ENCODE data around the gene KLHL40. TPM values are rescaled to one million over a fixed set of nuclear protein-coding genes. Genes with fewer than 3 reads are reported as not detected.

Gene KLHL40
- total RNA-seq, 2 donors from 2014 or later = not detected

GRCh38 chr3:42653303-42653559 lies 32.1 kb upstream of the KLHL40 start:
- Mint-ChIP-seq H3K36me3 (ENCODE audit: insufficient read depth in 2 of 2) (no peaks in the 10 kb centered on the region), H3K4me3 (peak overlapping the region; percentile 29 to 89), H3K27me3 (ENCODE audit: low read depth) (peaks cover 14% of the 10 kb centered on the region), H3K4me1 (ENCODE audit: low read depth) (peaks cover 20% of the 10 kb centered on the region), H3K9me3 (no peaks in the 10 kb centered on the region), H3K27ac (no peak overlapping the region)
- ATAC-seq (replicated peaks in 1 of 2) (no peak), DNase-seq (no peak)

- H3K4me1 Mint-ChIP-seq (ENCODE audit: low read depth) = peaks cover 20% of the 10 kb centered on the region
- peaks cover 14% of the 10 kb centered on the region for H3K27me3 Mint-ChIP-seq (ENCODE audit: low read depth)
- H3K4me3 Mint-ChIP-seq = peak within 1 kb of the TSS; percentile 81 to 89
- no peak within 1 kb of the TSS for H3K27ac Mint-ChIP-seq
- H3K36me3 Mint-ChIP-seq (ENCODE audit: insufficient read depth in 2 of 2) = no peaks in the 10 kb centered on the region
- no peaks in the 10 kb centered on the region for H3K9me3 Mint-ChIP-seq
- DNase-seq (no peak), ATAC-seq (replicated peaks in 1 of 2) (peak in 1 of 2 donors; percentile 7)
Observed at GRCh38 chr3:42653560-42654330, 31.6 kb upstream of the KLHL40 start, which contains the start of gene ZBTB47. Gene ZBTB47 (plus strand): TSS chr3:42653697. CDS start chr3:42658356, 4,659 bp downstream.

GRCh38 chr3:42654331-42655201 lies 30.8 kb upstream of the KLHL40 start:
- Mint-ChIP-seq H3K4me3 (peak overlapping the region; percentile 8 to 45), H3K36me3 (ENCODE audit: insufficient read depth in 2 of 2) (no peaks in the 10 kb centered on the region), H3K9me3 (no peaks in the 10 kb centered on the region), H3K4me1 (ENCODE audit: low read depth) (peaks cover 20% of the 10 kb centered on the region), H3K27ac (no peak overlapping the region), H3K27me3 (ENCODE audit: low read depth) (peaks cover 14% of the 10 kb centered on the region)
- DNase-seq = peak in 1 of 2 donors; percentile 25
- ATAC-seq (replicated peaks in 1 of 2) = peak; percentile 59 to 67

GRCh38 chr3:42655331-42655888 lies 29.9 kb upstream of the KLHL40 start:
- Mint-ChIP-seq H3K36me3 (ENCODE audit: insufficient read depth in 2 of 2) (no peaks in the 10 kb centered on the region), H3K27me3 (ENCODE audit: low read depth) (peaks cover 14% of the 10 kb centered on the region), H3K9me3 (no peaks in the 10 kb centered on the region), H3K27ac (no peak overlapping the region), H3K4me1 (ENCODE audit: low read depth) (peaks cover 20% of the 10 kb centered on the region), H3K4me3 (peak overlapping the region in 1 of 2 donors; percentile 45)
- DNase-seq (no peak), ATAC-seq (replicated peaks in 1 of 2) (no peak)

- Mint-ChIP-seq H3K27me3 (ENCODE audit: low read depth) (peaks cover 14% of the 10 kb centered on the region), H3K36me3 (ENCODE audit: insufficient read depth in 2 of 2) (no peaks in the 10 kb centered on the region)
Observed at GRCh38 chr3:42655980-42656679, 29.2 kb upstream of the KLHL40 start.

GRCh38 chr3:42656680-42657610 lies 28.4 kb upstream of the KLHL40 start:
- H3K27ac Mint-ChIP-seq = no peak overlapping the region
- no peak for DNase-seq
- peaks cover 10% of the 10 kb centered on the region for H3K27me3 Mint-ChIP-seq (ENCODE audit: low read depth)
- ATAC-seq (replicated peaks in 1 of 2) = no peak
- peaks cover 17% of the 10 kb centered on the region for H3K4me1 Mint-ChIP-seq (ENCODE audit: low read depth)
- H3K9me3 Mint-ChIP-seq = no peaks in the 10 kb centered on the region
- no peaks in the 10 kb centered on the region for H3K36me3 Mint-ChIP-seq (ENCODE audit: insufficient read depth in 2 of 2)
- H3K4me3 Mint-ChIP-seq = no peak overlapping the region

More at GRCh38 chr3:42655980-42656679, 29.2 kb upstream of the KLHL40 start:
- Mint-ChIP-seq H3K27ac (no peak overlapping the region), H3K4me1 (ENCODE audit: low read depth) (peaks cover 20% of the 10 kb centered on the region), H3K9me3 (no peaks in the 10 kb centered on the region), H3K4me3 (no peak overlapping the region)
- DNase-seq (no peak), ATAC-seq (replicated peaks in 1 of 2) (no peak)

- ATAC-seq (replicated peaks in 1 of 2) = no peak
- H3K4me3 Mint-ChIP-seq = no peak overlapping the region
- H3K4me1 Mint-ChIP-seq (ENCODE audit: low read depth) = peaks cover 11% of the 10 kb centered on the region
- no peak overlapping the region for H3K27ac Mint-ChIP-seq
- H3K9me3 Mint-ChIP-seq = no peaks in the 10 kb centered on the region
- no peak for DNase-seq
- no peaks in the 10 kb centered on the region for H3K36me3 Mint-ChIP-seq (ENCODE audit: insufficient read depth in 2 of 2)
- peaks cover 3% of the 10 kb centered on the region for H3K27me3 Mint-ChIP-seq (ENCODE audit: low read depth)
Observed at GRCh38 chr3:42657675-42658074, 27.7 kb upstream of the KLHL40 start.

DNA sequence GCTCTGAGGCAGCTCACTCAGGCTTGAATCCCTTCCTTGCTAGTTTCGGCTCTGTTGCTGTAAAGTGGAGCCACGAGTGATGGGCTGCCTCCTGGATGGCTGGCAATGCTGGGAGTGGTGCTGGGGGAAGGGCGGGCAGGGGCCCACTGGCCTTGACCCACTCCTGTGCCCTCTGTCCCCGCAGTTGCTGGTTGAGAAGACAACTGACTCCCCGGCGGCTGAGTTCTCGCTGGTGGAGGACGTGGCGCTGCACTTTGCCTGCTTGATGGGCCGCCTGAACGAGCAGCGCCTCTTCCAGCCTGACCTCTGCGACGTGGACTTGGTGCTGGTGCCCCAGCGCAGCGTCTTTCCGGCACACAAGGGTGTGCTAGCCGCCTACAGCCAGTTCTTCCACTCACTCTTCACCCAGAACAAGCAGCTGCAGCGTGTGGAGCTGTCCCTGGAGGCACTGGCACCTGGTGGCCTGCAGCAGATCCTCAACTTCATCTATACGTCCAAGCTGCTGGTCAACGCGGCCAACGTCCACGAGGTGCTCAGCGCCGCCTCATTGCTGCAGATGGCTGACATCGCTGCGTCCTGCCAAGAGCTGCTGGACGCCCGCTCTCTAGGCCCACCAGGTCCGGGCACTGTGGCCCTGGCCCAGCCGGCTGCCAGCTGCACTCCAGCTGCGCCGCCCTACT lies 27.1 kb upstream of the KLHL40 start:
- Mint-ChIP-seq H3K4me3 (no peak overlapping the region), H3K27me3 (ENCODE audit: low read depth) (no peaks in the 10 kb centered on the region), H3K36me3 (ENCODE audit: insufficient read depth in 2 of 2) (no peaks in the 10 kb centered on the region), H3K4me1 (ENCODE audit: low read depth) (peaks cover 6% of the 10 kb centered on the region), H3K9me3 (no peaks in the 10 kb centered on the region), H3K27ac (no peak overlapping the region)
- ATAC-seq (replicated peaks in 1 of 2) (no peak), DNase-seq (no peak)

- no peaks in the 10 kb centered on the region for H3K9me3 Mint-ChIP-seq
Observed at GRCh38 chr3:42658771-42659390, 26.5 kb upstream of the KLHL40 start.

DNA sequence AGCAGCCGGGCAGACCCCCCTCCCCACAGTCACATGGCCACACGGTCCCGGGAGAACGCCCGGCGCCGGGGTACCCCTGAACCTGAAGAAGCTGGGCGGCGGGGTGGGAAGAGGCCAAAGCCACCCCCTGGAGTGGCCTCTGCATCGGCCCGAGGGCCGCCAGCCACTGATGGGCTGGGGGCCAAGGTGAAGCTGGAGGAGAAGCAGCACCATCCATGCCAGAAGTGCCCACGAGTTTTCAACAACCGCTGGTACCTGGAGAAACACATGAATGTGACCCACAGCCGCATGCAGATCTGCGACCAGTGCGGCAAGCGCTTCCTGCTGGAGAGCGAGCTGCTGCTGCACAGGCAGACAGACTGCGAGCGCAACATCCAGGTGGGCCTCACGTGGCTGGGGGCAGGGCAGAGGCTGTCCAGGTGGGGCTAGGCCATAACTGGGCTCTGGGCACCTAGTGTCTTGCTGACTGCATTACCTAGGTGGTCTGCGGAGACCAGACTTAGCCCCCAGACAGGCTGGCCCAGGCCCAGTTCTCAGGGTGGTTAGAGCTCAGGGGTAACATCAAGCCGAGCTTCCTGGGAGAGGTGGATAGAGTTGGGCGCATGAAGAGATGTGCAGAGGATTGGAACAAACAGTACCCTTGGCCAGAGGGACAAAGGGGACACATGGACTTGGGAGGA lies 25.7 kb upstream of the KLHL40 start:
- H3K27me3 Mint-ChIP-seq (ENCODE audit: low read depth) = no peaks in the 10 kb centered on the region
- ATAC-seq (replicated peaks in 1 of 2) (no peak), DNase-seq (no peak)
- no peaks in the 10 kb centered on the region for H3K9me3 Mint-ChIP-seq
- no peak overlapping the region for H3K27ac Mint-ChIP-seq
- no peaks in the 10 kb centered on the region for H3K4me1 Mint-ChIP-seq (ENCODE audit: low read depth)
- no peaks in the 10 kb centered on the region for H3K36me3 Mint-ChIP-seq (ENCODE audit: insufficient read depth in 2 of 2)
- no peak overlapping the region for H3K4me3 Mint-ChIP-seq

More at GRCh38 chr3:42658771-42659390, 26.5 kb upstream of the KLHL40 start:
- H3K27ac Mint-ChIP-seq = no peak overlapping the region
- no peak for DNase-seq
- ATAC-seq (replicated peaks in 1 of 2) = no peak
- H3K27me3 Mint-ChIP-seq (ENCODE audit: low read depth) = no peaks in the 10 kb centered on the region
- H3K4me3 Mint-ChIP-seq = no peak overlapping the region
- peaks cover under 1% of the 10 kb centered on the region for H3K4me1 Mint-ChIP-seq (ENCODE audit: low read depth)
- no peaks in the 10 kb centered on the region for H3K36me3 Mint-ChIP-seq (ENCODE audit: insufficient read depth in 2 of 2)

DNA sequence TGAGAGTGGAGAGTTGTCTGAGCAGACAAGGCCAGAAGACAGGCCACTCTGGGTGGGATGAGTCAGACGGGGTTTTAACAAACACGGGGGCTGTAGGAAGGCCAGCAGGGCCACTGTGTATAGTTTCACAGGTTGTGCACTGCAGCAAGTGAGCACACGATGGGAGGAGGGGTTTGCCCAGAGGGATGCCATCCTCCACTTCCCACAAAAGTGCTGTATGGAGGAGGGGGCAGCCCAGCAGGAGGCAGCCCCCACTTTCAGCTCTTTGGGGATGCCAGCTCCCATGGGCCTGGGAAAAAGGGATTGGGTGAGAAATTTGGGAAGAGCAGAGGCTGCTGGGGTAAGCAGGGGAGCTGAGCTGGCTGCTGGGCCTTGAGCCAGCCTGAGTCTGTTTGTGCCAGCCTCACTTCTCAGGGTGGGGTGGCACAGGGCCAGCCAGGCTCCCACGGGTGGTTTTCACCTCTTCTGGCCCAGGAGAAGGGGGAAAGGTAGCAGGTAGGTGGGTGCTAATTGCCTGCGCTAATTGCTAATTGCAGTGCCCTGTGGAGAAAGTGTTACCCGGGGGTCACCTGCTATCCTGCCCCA lies 25.1 kb upstream of the KLHL40 start:
- DNase-seq (no peak), ATAC-seq (replicated peaks in 1 of 2) (no peak)
- Mint-ChIP-seq H3K27ac (no peak overlapping the region), H3K36me3 (ENCODE audit: insufficient read depth in 2 of 2) (no peaks in the 10 kb centered on the region), H3K9me3 (no peaks in the 10 kb centered on the region), H3K4me1 (ENCODE audit: low read depth) (no peaks in the 10 kb centered on the region), H3K27me3 (ENCODE audit: low read depth) (no peaks in the 10 kb centered on the region), H3K4me3 (no peak overlapping the region)

Data from activated T-cell treated with anti-CD3 and anti-CD28 coated beads, Interleukin-2, amount 50 U/mL, for 72 hours (primary cell).